GM21360 (cell line): Measurements from ENCODE around the gene HHATL.
"Not testable (repeated sequence)": the region's sequence is repeated elsewhere in the genome, so short reads cannot be mapped to it uniquely, and the experiment has no call there.

ENCODE experiments used
- ATAC-seq: cut with Tn5 transposase; IDR thresholded peaks from one replicate; pipeline ENCODE4 v1.9.1; 2021; ENCODE audit warnings: mild to moderate bottlenecking, moderate library complexity; ENCODE audit not compliant: unreplicated experiment

The HHATL gene

DNA sequence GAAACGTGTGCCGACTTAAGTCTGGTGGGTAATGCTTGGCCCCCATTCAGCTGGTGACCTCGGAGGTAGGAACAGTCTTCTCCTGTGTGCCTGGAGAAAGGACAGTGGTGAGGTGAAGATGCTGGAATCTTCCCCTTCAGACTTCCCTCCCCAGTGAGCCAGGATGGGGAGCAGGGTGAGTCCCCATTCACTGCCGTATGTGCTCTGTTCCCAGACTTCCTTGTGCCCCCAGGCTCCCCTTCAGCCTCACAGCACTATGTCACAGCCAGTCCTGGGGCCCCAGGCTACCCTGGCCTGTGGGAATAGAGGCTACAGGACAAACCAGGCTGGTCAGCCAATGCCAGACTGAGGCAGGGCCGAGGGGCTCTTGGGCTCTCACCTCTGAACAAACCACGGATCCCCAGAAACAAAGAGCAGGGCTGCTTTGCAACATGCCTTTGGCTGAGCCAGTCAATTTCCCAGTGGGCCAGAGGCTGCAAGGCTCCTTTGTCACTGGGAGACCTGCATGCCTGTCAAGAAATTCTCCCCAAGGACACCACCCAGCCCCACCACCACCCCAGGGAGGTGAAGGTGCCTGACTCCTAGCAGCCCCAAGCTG, 31.8 kb upstream of the HHATL start:
- ATAC-seq: no peak

GRCh38 chr3:42733501-42734262, 31.1 kb upstream of the HHATL start:
- ATAC-seq: no peak

DNA sequence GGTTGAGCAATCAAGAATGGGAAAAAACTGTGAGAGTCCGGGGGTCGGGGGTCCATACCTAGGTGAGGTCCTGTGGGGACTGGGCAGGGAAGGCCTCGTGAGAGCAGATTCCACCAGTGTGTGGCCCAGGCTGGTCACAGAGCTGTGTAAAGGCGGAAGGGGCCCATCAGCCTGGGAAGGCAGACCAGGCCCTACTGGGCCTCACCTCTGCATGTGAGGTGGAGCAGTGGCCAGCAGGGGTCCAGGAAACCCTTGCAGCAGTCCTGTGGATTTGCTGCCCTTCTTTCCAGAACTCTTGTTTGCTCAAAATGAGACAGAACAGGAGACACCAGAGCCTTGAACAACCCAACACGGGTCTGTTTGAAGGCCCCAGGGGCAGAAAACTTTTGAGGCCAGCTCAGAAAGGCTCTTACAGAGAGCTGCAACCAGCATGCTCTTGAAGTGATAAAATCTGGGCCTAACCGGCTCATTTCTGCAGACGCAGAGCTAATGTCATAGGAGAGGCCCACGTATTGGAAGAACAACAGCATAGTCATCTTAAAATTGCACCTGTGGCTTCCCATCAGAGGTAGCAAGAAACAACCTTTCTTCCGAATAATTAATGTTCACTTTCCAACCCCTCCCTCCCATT, 30.3 kb upstream of the HHATL start:
- ATAC-seq: no peak

- no peak for ATAC-seq
Measured at GRCh38 chr3:42732196-42732828, 29.7 kb upstream of the HHATL start.

GRCh38 chr3:42731476-42732195, 29.0 kb upstream of the HHATL start:
- no peak for ATAC-seq

DNA sequence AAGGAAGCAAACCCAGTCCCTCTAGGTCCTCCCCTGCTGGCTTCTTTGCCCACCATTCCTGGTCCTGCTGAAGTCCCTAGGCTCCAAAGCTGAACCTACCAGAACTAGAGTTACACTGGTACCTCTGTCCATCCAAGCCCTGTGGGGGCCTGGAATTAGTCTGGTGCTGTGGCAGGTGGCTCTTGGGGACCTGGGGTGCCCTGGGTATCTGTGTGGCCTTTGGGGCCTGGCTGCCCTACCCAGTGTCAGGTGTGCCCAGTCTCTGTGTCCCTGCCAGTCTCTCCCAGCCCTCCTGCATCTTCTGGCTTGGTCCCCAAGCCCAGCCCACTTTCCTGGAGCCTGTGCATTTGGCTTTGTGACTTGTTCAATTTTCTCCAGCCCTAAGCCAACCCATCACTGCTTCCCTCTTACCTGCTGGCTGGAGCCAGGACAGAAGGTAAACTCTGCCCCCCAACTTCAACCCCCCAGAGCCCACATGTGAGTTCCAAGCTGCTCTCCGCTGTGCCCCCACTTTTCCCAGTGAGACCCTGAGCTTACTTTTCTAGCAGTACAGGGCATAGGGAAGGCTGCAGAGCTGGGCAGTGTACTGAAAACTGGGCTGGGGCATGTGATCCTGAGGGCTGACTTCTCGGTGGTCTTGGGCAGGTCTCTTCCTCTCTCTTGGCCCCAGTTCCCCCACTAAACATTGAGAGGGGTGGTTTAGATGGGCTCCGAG, 28.3 kb upstream of the HHATL start:
- no peak for ATAC-seq

DNA sequence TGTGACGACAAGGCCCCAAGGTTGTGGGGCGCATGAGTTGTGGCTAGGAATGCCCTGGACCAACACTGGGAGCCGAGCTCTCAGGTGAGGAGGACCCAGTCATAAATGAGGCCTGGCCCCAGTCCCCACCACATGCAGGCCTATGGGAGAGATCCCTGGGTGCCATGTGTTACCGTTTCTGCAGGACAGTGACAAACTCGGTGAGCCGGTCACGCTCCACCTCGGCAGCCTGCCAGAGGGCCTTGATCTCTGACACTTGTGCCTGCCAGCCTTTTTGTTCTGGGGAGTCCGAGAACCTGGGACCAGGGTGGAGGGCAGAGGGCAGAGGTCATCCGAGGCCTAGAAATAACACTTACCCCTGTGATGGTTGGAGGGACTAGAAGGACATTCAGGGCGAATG, 27.7 kb upstream of the HHATL start:
- no peak for ATAC-seq

GRCh38 chr3:42729404-42730145, 27.0 kb upstream of the HHATL start:
- ATAC-seq: no peak

- no peak for ATAC-seq
Measured at GRCh38 chr3:42728668-42729364, 26.2 kb upstream of the HHATL start.

DNA sequence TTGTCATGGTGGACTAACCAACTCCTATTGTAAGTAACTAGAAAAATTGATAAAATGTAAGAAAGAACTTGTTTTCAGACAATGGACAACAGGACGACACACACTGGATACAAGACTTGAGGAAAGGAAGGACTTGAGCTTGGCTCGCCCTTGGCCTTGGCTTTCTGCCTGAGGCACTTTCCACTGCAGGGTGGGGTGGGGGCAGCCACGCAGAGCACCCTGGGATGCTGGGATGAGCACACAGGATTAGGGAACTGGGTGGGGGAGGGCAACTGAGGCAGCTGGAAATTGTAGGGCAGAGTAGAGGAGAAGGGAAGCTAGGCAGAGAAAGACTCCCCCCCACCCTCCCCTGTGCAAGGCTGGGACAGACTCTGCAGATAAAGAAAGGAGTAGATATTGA, 25.5 kb upstream of the HHATL start:
- no peak for ATAC-seq

- no peak for ATAC-seq
Measured at GRCh38 chr3:42725454-42725853, 22.9 kb upstream of the HHATL start.

GRCh38 chr3:42723219-42723618, 20.6 kb upstream of the HHATL start:
- no peak for ATAC-seq

- not testable (repeated sequence) for ATAC-seq
Measured at GRCh38 chr3:42722442-42722841, 19.8 kb upstream of the HHATL start.

DNA sequence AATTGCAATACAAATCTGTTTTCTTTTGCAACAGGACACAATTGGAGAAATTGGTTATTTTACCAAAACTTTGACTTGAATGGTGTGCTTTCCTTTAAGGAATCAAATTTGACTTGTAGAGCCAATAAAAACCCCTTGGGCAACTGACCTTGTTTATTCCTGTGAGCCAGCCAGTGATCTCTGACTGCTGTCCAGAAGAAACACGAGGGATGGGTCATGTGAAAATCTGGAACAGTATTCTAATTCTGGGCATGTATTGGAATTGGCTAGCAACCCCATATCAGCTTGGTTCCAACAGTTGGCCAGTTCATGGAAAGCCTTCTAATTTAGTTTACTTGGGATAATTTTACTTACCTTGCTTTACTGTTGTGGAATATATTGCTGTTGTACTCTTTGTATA, 19.1 kb upstream of the HHATL start:
- no peak for ATAC-seq

GRCh38 chr3:42720126-42720525, 17.5 kb upstream of the HHATL start:
- ATAC-seq: no peak

- ATAC-seq: no peak
Measured at GRCh38 chr3:42719002-42719401, 16.4 kb upstream of the HHATL start.

- ATAC-seq: no peak
Measured at GRCh38 chr3:42718338-42718737, 15.7 kb upstream of the HHATL start.

DNA sequence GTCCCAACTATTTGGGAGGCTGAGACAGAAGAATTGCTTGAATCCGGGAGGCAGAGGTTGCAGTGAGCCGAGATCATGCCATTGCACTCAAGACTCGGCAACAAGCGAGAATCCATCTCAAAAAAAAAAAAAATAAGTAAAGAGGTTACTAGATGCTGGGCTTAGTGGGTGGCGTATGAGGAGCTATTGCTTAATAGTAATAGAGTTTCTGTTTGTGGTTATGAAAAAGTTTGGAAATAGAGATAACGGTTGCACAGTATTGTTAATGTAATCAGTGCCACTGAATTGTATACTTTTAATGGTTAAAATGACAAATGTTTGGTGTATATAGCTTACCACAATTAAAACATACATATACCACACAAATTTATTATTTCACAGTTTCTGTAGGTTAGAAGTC, 14.7 kb upstream of the HHATL start:
- ATAC-seq: no peak

DNA sequence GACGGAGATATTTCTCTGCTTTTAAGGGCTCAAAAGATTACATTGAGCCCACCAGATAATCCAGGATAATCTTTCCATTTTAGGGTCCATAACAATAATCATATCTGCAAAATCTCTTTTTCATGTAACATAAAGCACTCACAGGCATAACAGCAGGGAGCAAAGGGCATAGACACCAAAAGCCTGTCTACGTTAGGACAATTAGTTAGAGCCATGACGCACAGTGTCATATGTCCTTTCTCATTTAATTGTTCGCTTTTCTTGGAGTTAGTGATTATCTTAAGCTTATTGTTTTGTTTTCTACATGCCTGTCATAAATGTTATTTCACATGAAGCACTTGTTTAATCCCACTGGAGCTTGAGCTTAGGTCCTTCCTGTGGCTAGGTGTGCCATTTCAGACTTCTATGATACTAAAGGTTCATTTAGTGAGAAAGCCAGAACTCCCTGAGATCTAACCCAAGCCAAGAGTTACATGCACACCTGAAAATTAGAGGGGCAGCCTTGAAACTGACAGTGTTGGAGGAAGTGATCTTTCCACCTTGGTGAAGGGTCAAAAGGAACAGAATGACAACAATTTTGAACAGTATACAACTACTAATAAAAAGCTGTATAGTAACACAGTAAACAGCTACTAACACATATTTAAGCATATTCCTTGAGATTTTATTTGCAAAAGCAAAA, 11.7 kb upstream of the HHATL start:
- ATAC-seq: no peak
